Measurements from ENCODE around the gene ITGA2. TPM values are rescaled to one million over a fixed set of nuclear protein-coding genes. Genes with fewer than 3 reads are reported as not detected.

The ITGA2 gene
- total and polyA plus RNA-seq, 2 of the 8 experiments (the other 6 are each of a cell fraction or from before 2014, with no cell fraction given) = 1.4 to 7.7 TPM

DNA sequence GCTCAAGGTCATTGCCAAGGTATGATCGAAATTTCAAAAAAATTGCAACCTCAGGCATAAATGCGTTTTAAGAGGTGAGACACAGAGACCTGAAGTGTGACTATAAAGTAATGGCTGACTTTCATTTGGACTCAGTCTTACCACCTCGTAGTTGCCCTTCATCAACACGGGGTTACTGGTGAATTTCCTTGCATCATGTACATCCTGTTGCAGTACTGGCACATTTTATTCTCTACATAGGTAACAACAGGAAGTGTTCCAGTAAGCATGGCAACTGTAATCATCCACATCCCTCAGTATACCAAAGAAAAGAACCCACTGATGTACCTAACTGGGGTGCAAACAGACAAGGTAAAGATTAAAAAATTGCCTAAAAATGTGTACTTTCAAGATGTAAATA lies 91.1 kb downstream of the ITGA2 start:
- Histone ChIP-seq H3K56ac (replicated peaks; ENCODE audit: insufficient read length, low read depth, low read length) (no peak overlapping the region), H3K4me3 (ENCODE audit: extremely low read depth in 1 of 4, insufficient read depth in 2 of 4, low read depth in 3 of 4, low read length in 4 of 4) (no peak overlapping the region), H4K5ac (ENCODE audit: insufficient read length, low read depth, low read length) (no peak overlapping the region), H3K27ac (ENCODE audit: low read depth, low read length) (no peak overlapping the region), H4K91ac (replicated peaks; ENCODE audit: insufficient read length, low read length) (no peak overlapping the region), H3K14ac (ENCODE audit: insufficient read length) (no peak overlapping the region), H2AK5ac (ENCODE audit: low read depth, low read length) (no peak overlapping the region), H2AFZ (ENCODE audit: low read length) (no peak overlapping the region), H4K8ac (ENCODE audit: extremely low read depth, insufficient read depth, low read length) (no peak overlapping the region), H3K36me3 (ENCODE audit: control insufficient read depth in 2 of 4, insufficient read depth in 4 of 4, low read length in 3 of 4) (peaks cover 0 to 6% (median 2%) of the 10 kb centered on the region in 4 experiments; a peak in 2 of 8 replicates), H3K9ac (replicated peaks in 1 of 4; ENCODE audit: extremely low read depth in 1 of 4, low read depth in 3 of 4, low read length in 3 of 4) (no peak overlapping the region), H3K23me2 (ENCODE audit: low read depth, low read length) (no peaks in the 10 kb centered on the region), H2BK120ac (replicated peaks; ENCODE audit: low read depth, low read length) (no peak overlapping the region), H3K23ac (ENCODE audit: insufficient read length) (no peak overlapping the region), H3K4me2 (ENCODE audit: insufficient read depth in 1 of 2, low read depth in 2 of 2, low read length in 2 of 2) (no peak overlapping the region), H3K27me3 (replicated peaks in 1 of 4; ENCODE audit: control insufficient read depth in 3 of 4, extremely low read depth in 1 of 4, insufficient read depth in 3 of 4, low read length in 3 of 4) (no peaks in the 10 kb centered on the region), H3K9me3 (ENCODE audit: insufficient read depth in 2 of 2, low read depth in 1 of 2, low read length in 1 of 2) (no peaks in the 10 kb centered on the region), H2BK12ac (ENCODE audit: low read depth, low read length) (no peak overlapping the region), H2BK20ac (ENCODE audit: low read length) (no peak overlapping the region), H2BK5ac (ENCODE audit: low read depth, low read length) (no peak overlapping the region), H3K4me1 (replicated peaks in 1 of 4; ENCODE audit: control insufficient read depth in 3 of 4, insufficient read depth in 4 of 4, low read length in 3 of 4) (no peaks in the 10 kb centered on the region), H3K4ac (replicated peaks; ENCODE audit: insufficient read length, low read depth, low read length) (no peak overlapping the region), H2BK15ac (ENCODE audit: low read length) (no peak overlapping the region), H3K18ac (ENCODE audit: extremely low read depth, low read length) (no peak overlapping the region), H3K79me2 (ENCODE audit: control insufficient read depth in 1 of 2, insufficient read depth in 2 of 2, low read length in 2 of 2) (no peaks in the 10 kb centered on the region), H3K79me1 (ENCODE audit: low read depth, low read length) (no peaks in the 10 kb centered on the region), H4K20me1 (replicated peaks in 1 of 2; ENCODE audit: control insufficient read depth in 1 of 2, insufficient read depth in 2 of 2, low read length in 2 of 2) (no peaks in the 10 kb centered on the region)
- POLR2A ChIA-PET (ENCODE audit: partially characterized antibody) = no interaction called here
- DNase-seq (ENCODE audit: low read depth in 1 of 2, low spot score in 2 of 2) (no peak), FAIRE-seq (no peak)
- WGBS, 2 experiments (ENCODE audit: extremely low coverage in 1 of 2, insufficient coverage in 1 of 2, insufficient read length in 1 of 2, insufficient replicate concordance in 2 of 2, low coverage in 1 of 2, low lambda C conversion rate in 2 of 2, missing lambda C conversion rate in 1 of 2) = 93% methylated on average over 4 of the region's 4 CpGs; no CpG with 5 or more reads in 1 of the 2 experiments
- CTCF ChIA-PET (ENCODE audit: partially characterized antibody) = interaction anchor here (2.1 kb wide), 2 partner anchors 10 to 17 kb away, joined by 6 to 8 read pairs; no protein-coding TSS in a partner anchor
- TF ChIP-seq, protein P1, sequence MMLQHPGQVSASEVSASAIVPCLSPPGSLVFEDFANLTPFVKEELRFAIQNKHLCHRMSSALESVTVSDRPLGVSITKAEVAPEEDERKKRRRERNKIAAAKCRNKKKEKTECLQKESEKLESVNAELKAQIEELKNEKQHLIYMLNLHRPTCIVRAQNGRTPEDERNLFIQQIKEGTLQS (IDR thresholded peaks at IDR 0.05; ENCODE audit: insufficient read depth, low read depth, low read length) = no peak
- TF ChIP-seq YY1 (IDR thresholded peaks at IDR 0.05; ENCODE audit: low read depth, low read length) (no peak), KDM5A (IDR thresholded peaks at IDR 0.05; ENCODE audit: low read length) (no peak), SIRT6 (IDR thresholded peaks at IDR 0.05; ENCODE audit: low read length) (no peak), CBX8 (IDR thresholded peaks at IDR 0.05; ENCODE audit: borderline replicate concordance, low read depth, low read length) (no peak), GTF2F1 (IDR thresholded peaks at IDR 0.05; ENCODE audit: borderline replicate concordance, low read depth, low read length) (no peak), CTBP2 (IDR thresholded peaks at IDR 0.05; ENCODE audit: borderline replicate concordance, insufficient read depth, insufficient read length, low read length) (no peak), HDAC2 (IDR thresholded peaks at IDR 0.05; ENCODE audit: borderline replicate concordance in 1 of 2, low read depth in 2 of 2, low read length in 2 of 2) (no peak), CHD2 (IDR thresholded peaks at IDR 0.05; ENCODE audit: low read length) (no peak)
- TF ChIP-seq, protein P2, sequence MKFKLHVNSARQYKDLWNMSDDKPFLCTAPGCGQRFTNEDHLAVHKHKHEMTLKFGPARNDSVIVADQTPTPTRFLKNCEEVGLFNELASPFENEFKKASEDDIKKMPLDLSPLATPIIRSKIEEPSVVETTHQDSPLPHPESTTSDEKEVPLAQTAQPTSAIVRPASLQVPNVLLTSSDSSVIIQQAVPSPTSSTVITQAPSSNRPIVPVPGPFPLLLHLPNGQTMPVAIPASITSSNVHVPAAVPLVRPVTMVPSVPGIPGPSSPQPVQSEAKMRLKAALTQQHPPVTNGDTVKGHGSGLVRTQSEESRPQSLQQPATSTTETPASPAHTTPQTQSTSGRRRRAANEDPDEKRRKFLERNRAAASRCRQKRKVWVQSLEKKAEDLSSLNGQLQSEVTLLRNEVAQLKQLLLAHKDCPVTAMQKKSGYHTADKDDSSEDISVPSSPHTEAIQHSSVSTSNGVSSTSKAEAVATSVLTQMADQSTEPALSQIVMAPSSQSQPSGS (IDR thresholded peaks at IDR 0.05; ENCODE audit: low read length) = no peak
- TF ChIP-seq, protein P3, sequence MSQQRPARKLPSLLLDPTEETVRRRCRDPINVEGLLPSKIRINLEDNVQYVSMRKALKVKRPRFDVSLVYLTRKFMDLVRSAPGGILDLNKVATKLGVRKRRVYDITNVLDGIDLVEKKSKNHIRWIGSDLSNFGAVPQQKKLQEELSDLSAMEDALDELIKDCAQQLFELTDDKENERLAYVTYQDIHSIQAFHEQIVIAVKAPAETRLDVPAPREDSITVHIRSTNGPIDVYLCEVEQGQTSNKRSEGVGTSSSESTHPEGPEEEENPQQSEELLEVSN (IDR thresholded peaks at IDR 0.05) = no peak

Data from H1 (cell line).